ENCODE results near the gene BMI1.

BMI1 gene

GRCh38 chr10:22368981-22369380 is 48.1 kb downstream of the BMI1 start:
- DNase-seq = no peak

- no peak for DNase-seq
Measured at GRCh38 chr10:22369434-22370072, 48.7 kb downstream of the BMI1 start.

GRCh38 chr10:22370320-22370719 is 49.4 kb downstream of the BMI1 start:
- DNase-seq = no peak

GRCh38 chr10:22372298-22372697 is 51.4 kb downstream of the BMI1 start:
- DNase-seq = no peak

- DNase-seq = no peak
Measured at GRCh38 chr10:22372917-22373316, 52.0 kb downstream of the BMI1 start.

GRCh38 chr10:22374489-22375126 is 53.7 kb downstream of the BMI1 start:
- no peak for DNase-seq

GRCh38 chr10:22379059-22379458 is 58.2 kb downstream of the BMI1 start:
- DNase-seq = no peak

Data from NCI-H82 (cell line).